GM12874 (cell line): ENCODE measurements around the gene LSM12.

Experiments
- CTCF ChIP-seq: IDR thresholded peaks from 2 replicates; pipeline ENCODE4 v1.5.1; 2011; ENCODE audit warnings: low read depth, mild to moderate bottlenecking, control low read depth, low read length, moderate library complexity; ENCODE audit not compliant: insufficient read depth

The LSM12 gene

GRCh38 chr17:44004077-44004760 lies 62.3 kb downstream of the LSM12 start, which contains the start of gene NAGS:
NAGS (plus strand) TSS chr17:44004622; CDS start chr17:44004664, 42 bp downstream.
- TF ChIP-seq CTCF = no peak

- no peak for TF ChIP-seq CTCF
Measured at GRCh38 chr17:44002141-44002848, 64.2 kb downstream of the LSM12 start.

DNA sequence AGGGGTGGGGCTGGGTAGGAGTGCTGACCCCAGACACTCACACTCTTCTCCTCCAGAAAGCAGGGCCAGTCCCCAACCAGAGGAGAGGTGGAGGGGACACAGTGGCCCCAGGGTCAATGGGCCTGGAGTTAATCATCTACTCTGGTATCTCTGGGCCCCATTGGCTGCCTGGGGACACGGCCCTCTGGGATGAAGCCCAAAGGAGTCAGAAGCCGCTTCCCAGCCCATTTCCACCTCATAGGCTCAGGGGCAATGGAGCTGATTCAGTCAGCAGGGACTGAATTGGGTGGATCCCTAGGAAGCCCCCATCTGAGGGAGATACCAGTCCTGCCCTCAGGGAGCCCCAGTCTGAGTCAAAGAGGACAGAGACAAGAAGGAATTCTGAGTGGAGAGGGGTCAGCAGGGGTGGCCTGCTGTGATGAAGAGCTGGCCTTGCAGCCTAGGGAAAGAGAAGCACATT lies 65.0 kb downstream of the LSM12 start:
- no peak for TF ChIP-seq CTCF

DNA sequence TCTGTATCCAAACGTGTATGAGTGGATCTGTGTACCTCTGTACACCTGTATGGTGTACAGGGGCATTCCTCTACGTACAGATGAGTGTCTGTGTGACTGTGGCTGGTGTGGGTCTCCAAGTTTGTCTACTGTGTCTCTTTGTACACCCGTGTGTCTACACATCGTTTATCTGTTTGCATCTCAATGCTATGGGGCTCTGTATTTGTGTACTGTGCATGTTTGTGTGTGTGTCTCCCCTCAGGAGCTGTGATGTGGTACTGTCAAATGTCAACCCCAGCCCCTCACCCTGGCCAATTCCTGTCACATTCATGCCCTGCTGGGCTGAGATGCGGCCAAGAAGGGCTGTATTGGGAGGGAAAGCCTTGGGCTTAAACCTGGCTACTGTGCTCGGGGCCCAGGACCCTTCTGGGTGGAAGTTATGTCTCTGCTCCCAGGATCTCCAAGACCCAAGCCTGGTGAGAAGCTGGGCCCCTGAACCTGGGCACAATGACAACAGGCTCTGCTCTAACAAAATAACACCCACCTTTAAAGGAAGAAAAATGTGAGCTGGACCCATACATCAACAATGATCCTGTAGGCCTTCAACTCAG lies 65.5 kb downstream of the LSM12 start:
- no peak for TF ChIP-seq CTCF

GRCh38 chr17:44000141-44000860 lies 66.2 kb downstream of the LSM12 start:
- TF ChIP-seq CTCF = no peak

DNA sequence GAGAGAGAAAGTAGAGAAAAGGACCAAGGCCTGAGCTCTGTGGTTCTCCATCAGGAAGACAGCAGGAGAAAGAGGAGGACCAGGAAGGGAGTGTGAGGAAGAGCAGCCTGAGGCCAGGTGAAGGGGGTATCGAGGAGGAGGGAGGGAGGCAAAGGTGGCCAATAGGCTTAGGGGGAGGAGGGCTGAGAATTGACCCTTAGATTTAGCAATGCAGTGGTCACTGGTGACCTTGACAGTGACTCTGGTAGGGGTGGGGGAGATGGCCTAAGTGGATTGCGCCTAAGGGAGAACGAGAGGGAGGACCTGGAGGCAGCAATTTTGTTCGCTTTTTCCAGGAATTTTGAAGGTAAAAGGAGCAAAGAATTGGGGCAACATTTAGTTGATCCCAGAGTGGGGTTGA lies 67.4 kb downstream of the LSM12 start:
- no peak for TF ChIP-seq CTCF

- TF ChIP-seq CTCF = no peak
Measured at GRCh38 chr17:43998552-43998951, 67.9 kb downstream of the LSM12 start.
